AML-193 (cell line): ENCODE data around the gene NHLRC2.
"Not testable (repeated sequence)": the region's sequence is repeated elsewhere in the genome, so short reads cannot be mapped to it uniquely, and the experiment has no call there.

Experiments
- DNase-seq, 2 experiments: peaks; one replicate each; lab custom pipeline; 2025; lab: John Stamatoyannopoulos, UW

NHLRC2 gene, protein sequence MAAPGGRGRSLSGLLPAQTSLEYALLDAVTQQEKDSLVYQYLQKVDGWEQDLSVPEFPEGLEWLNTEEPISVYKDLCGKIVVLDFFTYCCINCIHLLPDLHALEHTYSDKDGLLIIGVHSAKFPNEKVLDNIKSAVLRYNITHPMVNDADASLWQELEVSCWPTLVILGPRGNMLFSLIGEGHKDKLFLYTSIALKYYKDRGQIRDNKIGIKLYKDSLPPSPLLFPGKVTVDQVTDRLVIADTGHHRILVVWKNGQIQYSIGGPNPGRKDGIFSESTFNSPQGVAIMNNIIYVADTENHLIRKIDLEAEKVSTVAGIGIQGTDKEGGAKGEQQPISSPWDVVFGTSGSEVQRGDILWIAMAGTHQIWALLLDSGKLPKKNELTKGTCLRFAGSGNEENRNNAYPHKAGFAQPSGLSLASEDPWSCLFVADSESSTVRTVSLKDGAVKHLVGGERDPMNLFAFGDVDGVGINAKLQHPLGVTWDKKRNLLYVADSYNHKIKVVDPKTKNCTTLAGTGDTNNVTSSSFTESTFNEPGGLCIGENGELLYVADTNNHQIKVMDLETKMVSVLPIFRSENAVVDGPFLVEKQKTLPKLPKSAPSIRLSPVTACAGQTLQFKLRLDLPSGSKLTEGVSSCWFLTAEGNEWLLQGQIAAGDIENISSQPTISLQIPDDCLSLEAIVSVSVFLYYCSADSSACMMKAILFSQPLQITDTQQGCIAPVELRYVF

DNA sequence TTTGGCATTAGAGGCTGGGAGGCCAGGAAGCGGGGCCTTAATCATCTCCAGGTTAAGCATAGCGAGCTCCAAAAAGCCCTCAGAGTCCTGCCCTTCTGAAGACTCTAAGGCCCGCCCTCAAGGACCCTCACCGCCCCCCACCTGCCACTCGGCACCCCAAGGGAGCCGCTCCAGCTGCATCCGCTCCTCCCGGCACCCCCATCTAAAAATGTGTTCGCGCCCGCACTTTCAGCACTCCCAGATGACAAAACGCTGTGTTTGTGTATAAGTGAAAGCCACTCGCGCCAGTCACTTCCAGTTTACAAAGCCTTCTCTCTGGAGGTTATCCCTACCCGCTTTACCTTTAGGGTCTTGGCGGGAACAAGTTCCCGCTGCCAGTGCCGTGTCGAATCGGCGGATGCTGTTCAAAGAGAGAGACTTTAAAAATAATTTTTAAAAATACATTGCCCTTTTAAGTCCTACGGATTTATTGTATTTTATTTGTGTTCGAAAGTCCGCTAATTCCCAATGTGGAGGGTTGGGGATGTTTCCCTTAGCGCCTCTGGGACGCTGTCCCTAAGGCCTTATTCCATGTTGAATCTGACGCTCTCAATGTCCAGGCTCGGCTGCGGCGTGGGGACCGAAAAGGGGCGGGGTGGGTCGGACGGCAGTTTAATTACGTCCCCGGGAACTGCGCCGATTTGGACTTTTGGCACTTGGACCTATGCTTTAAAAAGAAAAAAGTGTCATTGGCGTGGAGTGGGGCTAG lies at the start of gene NHLRC2, which contains the start of gene DCLRE1A:
TSS of gene NHLRC2 (plus strand) at position 649 of the 748 bp plus-strand sequence. CDS start 212 bp downstream, outside the sequence.
TSS of gene DCLRE1A (minus strand) at position 70 of the 748 bp plus-strand sequence. CDS start 900 bp downstream, outside the sequence.
- peak; percentile 56 to 63 for DNase-seq

DNA sequence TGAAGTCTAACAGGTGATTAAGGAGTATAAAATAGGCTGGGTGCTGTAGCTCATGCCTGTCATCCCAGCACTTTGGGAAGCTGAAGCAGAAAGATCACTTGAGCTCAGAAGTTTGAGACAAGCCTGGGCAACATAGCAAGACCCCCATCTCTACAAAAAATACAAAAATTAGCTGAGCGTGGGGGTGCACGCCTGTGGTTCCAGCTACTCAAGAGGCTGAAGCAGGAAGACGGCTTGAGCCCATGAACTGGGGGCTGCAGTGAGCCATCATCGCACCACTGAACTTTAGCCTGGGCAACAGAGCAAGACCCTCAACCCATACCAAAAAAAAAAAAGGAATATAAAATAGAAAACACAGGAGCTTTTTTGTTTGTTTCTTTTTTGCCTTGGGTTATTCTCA lies 48.0 kb upstream of the NHLRC2 start:
- DNase-seq, result no peak

- no peak for DNase-seq
Observed at GRCh38 chr10:113808168-113808567, 46.3 kb upstream of the NHLRC2 start.

DNA sequence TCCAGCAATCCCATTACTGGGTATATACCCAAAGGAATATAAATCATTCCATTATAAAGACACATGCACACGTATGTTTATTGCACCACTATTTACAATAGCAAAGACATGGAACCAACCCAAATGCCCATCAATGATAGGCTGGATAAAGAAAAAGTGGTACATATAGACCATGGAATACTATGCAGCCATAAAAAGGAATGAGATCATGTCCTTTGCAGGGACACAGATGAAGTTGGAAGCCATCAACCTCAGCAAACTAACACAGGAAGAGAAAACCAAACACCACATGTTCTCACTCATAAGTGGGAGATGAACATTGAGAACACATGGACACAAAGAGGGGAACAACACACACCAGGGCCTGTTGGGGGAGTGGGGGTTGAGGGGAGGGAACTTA lies 39.8 kb upstream of the NHLRC2 start:
- not testable (repeated sequence) for DNase-seq

DNA sequence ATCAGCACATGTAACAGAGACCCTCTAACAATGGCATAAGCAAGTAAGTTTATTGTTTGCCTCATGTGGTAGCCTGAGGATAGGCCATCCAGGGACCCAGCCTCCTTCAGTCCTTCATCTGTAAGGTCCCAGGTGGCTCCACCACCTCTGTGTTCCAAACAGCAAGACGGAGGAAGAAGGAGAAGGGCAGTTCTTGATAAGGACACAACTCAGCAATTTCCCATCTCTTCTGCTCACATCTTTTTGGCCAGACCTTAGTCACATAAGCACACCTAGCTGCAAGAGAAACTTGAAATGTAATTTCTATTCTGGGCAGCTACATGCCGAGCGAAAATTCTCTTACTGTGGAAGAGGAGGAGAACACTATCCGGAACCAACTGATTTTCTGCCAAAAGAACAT lies 34.5 kb upstream of the NHLRC2 start:
- DNase-seq, result no peak

DNA sequence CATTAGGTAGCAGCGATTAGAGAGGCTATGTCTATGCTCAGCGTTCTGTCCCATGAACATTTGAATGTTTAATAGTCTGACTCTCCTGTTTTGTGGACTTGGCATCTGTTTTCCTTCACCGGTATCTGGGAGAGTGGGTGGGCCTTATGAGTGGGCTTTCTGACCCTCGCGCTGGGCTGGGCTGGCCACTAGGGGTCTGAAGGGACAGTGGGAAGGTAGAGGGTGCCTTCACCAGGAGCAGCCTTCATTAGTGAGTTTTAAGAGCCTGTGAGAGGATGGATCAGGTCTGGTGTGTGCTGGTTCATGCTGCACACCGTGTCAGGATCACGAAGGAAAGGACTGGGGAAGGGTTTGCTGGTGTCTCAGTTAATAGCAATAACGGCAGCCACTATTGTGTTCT lies 34.0 kb upstream of the NHLRC2 start:
- DNase-seq, result no peak

DNA sequence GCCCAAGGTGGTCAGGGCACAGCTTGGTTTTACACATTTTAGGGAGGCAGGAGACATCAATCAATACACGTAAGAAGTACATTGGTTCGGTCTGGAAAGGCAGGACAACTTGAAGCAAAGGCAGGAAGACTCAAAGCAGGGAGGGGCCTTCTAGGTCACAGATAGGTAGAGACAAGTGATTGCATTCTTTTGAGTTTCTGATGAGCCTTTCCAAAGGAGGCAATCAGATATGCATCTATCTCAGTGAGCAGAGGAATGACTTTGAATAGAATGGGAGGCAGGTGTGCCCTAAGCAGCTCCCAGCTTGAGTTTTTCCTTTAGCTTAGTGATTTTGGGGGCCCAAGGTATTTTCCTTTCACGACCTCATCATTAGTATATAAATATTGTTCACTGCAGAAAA lies 33.2 kb upstream of the NHLRC2 start:
- DNase-seq, result not testable (repeated sequence)

DNA sequence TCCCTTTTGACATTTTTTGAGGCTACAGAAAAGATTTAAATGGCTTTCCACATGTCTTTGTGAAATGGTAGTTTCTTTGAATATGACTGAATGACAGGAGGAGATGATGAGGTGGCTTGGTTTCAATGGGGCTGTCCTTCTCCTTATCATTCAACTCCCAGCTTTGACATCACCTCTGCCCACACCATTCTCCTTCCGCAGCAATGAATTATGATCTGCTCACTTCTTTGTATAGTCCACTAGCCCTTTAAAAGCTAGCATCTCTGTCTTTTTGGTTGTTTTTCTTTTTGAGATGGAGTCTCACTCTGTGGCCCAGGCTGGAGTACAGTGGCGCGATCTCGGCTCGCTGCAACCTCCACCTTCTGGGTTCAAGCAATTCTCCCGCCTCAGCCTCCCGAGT lies 32.3 kb upstream of the NHLRC2 start:
- DNase-seq, result no peak

DNA sequence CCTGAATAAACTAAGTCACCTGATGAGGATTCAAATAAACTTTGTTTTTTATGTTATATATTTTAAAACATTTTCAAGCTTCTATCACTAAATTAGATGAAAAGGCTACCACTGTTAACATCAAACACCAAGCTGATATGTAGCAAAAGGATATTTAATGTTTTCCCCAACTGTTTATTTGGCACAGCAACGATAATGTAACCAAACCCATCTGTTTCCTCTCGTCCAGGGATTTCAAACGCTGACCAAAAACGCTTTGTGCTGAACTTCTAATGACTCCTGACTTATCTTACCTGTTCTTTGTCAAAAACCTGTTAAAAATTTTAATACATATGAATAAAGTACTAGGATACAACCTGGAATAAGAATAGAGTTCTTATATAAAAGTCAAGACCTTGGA lies 31.1 kb upstream of the NHLRC2 start:
- no peak for DNase-seq

- no peak for DNase-seq
Observed at GRCh38 chr10:113825791-113826190, 28.7 kb upstream of the NHLRC2 start.

DNA sequence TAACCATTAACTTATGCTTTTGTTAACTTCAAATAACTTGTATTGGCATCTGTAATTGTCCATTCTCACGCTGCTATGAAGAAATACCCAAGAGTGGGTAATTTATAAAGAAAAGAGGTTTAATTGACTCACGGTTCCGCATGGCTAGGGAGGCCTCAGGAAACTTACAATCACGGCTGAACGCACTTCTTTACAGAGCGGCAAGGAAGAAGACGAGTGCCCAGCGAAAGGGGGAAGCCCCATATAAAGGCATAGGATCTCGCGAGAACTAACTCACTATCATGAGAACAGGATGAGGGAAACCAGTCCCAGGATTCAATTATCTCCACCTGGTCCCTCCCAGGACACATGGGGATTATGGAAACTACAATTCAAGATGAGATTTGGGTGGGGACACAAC lies 25.9 kb upstream of the NHLRC2 start:
- not testable (repeated sequence) for DNase-seq

DNA sequence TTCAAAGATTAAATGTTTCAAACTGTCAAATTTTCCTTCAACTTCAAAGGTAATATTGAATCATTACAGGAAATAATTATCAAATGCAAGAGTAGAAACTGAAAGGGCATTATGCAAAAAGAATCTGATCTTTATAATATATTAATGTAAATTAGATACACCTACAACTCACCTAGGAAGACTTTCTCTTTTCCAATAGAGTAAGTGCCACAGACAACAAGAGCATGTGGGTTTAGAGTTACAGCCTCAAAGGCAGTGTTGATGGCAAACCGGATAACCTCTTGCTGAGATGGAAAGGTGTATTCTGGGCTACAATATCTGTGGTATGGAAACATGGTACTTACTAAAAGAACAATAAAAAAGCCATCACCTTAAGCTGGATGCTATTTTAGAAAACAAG lies 12.3 kb upstream of the NHLRC2 start:
- DNase-seq, result no peak

DNA sequence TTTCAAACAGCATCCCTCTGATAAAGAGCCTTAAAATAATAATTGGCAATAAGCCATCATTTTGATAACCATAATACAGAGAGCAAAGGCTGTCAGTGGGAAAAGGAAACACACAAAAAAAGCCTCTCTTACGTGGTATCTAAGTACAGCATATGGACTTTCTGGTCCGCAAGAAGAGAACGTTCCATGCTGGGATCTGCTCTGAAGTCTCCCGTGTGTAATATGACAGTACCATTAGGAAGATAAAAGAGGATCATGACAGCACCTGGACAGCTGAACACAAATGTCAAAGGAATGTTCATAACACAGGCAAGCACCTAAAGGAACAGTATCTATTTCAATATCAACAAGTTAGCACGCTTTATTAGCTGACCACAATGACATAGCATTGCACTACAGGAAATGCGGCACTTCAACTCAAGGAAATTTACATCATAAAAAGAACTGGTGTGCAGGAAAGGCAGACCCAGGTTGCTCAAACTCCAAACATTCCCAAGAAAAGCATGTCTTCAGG lies 10.4 kb upstream of the NHLRC2 start:
- DNase-seq, result peak; percentile 46 to 54

GRCh38 chr10:113846036-113846435 lies 8.4 kb upstream of the NHLRC2 start:
- DNase-seq, result no peak

GRCh38 chr10:113849140-113849803 lies 5.2 kb upstream of the NHLRC2 start:
- no peak for DNase-seq

DNA sequence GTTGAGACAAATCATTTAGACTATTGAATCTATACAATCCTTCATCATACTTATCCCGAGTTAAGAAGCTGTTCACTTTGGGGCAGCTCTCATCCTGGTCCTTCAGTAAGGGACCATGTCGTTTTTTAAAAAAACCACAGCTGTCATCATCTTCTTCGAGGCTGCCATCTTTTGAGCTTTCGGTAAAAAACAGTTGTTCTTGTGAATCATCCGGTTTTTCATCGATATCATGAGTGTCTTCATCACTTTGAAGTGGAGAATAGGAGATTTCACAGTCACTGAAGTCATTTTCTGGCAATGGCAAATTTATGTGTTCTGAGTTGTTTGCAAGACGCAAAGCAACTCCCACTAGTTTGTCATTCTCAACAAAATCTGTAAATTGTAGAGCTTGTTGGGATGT lies 4.5 kb upstream of the NHLRC2 start:
- DNase-seq, result no peak

DNA sequence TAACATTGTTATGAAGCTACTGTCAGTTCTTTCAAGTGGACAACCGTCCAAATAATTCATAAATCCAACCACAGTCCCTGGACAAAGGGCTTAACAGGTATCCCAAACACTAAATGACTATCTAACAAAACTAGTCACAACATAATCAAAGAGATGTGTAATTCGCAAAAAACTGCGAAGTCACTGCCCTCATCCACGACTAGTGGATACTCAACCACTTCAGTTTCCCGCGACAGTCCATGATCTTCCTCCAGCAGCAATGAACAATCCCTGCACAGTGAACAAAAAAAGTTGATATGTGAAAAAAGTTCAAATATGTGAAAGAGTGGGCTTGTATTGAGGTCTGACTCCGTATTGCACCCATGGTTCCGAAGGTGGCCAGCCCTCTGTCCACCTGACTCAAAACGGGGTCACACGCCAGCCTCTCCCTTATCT lies 866 bp upstream of the NHLRC2 start:
- no peak for DNase-seq

DNA sequence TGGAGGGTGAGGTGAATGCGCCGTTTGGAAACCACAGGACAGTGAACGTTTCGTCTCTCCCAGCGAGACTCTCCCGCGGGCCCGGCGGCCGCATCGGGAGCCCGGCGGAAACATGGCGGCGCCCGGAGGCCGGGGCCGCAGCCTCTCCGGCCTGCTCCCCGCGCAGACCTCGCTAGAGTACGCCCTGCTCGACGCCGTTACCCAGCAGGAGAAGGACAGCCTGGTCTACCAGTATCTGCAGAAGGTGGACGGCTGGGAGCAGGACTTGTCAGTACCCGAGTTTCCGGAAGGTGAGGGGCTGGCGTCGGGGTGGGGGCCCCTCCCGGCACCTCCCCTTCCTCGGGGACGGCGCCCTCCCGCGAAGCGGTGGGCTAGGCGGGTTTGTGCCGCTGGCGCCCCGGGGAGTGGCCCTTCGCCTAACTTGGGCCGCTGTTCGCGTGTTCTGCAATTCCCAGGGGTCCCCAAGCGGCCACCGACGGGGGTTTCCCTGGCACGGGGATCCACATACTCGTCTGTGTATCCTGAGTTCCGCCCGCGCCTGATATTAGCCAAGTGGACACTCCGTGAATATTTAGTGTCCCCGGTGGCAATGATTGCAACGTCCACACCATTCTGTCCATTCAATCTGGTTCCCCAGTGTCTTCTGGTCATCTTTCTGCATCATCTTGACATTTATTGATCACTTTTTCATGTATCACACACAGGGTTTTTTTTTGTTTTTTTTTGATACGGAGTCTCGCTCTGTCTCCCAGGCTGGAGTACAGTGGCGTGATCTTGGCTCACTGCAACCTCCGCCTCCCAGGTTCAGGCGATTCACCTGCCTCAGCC lies 514 bp downstream of the NHLRC2 start:
- peak; percentile 14 to 29 for DNase-seq

DNA sequence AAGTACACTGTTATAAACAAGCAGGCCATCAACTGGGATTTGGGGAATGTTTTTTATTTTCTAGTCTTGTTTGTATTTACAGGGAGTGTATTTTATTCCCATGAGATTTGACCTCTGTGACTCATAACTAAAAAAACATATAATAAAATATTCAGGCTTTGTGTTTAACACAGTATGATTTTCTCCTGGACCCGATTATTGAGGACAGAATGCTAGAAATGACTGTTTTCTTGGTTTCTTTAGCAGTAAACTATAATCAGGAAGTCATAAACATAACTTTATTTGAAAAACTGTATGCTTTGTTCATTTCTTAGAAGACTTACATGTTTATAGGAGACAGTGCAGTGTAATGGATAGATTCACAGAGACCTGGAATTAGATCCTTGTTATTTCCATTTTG lies 2.1 kb downstream of the NHLRC2 start:
- DNase-seq, result no peak

DNA sequence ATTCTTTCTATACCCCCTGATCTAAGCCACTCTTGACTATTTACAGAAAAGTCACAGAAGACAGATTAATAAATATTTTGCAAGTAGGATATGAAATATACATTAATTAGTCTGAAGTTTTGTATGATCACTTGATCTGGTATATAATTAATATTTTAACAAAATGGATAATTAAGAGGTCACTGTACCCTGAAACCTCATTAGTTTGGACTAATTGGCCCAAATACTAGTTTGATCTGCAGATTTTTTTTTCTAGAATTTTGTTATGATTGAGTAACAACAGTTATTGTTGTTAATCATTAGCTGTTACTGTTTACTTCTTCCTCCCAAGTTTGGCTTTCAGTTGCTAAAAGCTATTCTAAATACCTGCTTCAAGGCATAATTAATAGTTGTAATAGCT lies 2.7 kb downstream of the NHLRC2 start:
- no peak for DNase-seq

- no peak for DNase-seq
Observed at GRCh38 chr10:113858541-113858940, 4.1 kb downstream of the NHLRC2 start.
